Activated T-cell treated with anti-CD3 and anti-CD28 coated beads, Interleukin-2, amount 50 U/mL, for 1 hour (primary cell): ENCODE measurements around the gene PHIP.
"Not testable (repeated sequence)": the region's sequence is repeated elsewhere in the genome, so short reads cannot be mapped to it uniquely, and the experiment has no call there.

Experiments used
- DNase-seq: peaks from one replicate; pipeline ENCODE4 v3.0.0-alpha.2; 2020

Gene PHIP

DNA sequence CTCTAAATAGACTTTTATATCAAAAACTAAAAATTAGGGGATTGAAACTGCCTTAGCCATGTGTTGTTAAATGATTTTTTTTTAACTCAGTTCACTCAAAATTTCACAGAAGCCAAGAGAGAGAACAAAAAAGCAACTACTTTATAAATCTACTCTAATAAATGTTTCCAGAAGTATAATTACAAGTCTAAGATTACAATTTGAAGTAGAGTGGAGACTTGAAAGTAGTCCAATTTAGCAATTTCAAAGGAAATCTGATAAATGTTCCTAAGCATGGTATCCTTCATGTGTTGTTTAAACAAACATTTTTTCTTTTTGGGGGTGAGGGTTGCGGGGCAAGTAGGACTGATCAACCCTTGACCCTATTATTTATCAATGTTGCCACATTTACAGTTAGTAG is 72.6 kb downstream of the PHIP start:
- DNase-seq, result no peak

DNA sequence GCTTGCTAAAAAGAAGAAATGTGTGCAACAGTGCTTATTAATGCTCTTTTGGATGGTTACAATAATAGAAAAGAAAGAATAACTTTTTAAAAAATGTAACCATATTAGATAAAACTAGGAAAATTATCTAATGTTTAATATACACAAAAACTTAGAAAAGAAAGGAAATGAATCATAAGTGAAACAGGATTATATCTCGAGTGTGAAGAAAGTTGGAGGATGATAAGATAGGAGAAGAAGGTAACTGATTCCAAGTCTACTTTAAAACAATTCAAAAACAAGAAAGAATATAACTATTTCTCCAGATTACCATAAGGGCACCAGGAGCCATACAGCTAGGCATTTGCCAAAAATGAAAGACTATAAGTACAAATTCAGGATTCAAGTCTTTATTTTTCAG is 73.0 kb downstream of the PHIP start:
- no peak for DNase-seq

DNA sequence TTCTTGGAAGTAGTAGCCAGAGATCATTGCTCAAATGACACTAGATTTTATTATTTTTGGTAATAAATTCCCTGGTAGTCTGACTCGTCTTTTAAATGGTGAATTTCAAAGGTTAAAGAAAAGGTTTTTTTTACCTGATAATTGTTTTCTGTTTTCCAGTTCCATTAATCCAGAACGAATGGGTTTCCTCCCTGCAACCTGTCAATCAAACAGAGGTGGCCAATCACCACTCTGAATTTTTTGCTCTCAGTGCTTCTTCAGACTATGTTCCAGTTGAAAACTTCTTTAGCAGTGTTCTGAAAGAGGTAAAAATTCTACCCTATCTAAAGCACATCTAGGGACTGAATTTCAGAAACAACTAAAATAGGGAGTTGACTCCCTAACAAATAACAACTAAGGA is 73.8 kb downstream of the PHIP start:
- DNase-seq, result no peak

DNA sequence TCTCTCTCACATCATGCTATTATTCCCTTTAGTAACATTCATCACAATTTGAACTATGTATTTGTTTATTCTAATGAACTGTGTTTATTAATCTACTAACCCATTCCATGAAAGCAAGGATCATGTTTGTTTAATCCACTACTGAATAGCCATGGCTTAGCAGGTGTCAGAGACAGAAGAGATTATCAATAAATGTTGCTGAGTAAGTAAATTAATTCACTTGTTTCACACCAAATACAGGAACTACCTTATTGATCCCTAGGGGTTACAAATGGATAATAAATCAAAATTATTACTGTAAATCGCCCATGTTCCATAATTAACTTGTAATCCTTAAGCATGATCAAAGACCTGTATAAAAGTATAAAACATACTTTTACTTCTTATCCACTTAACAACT is 76.6 kb downstream of the PHIP start:
- no peak for DNase-seq

DNA sequence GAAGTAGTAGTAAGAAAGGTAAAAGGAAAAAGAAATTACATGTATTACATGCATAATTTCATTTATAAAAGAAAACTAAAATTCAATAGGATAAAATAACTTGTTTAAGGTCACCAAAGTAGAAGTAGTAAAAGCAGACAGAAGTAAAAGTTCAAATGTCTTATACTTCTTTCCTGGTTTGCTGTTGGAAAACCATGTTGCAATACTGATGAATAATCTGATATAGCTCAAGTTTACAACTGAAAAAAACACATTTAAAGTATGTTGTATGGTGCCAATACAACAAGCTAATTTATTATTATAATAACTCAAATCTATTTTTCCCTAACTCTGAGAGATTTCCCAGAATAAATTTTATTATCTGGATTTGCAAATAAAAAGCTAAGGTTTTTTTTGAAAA is 78.3 kb downstream of the PHIP start:
- no peak for DNase-seq

DNA sequence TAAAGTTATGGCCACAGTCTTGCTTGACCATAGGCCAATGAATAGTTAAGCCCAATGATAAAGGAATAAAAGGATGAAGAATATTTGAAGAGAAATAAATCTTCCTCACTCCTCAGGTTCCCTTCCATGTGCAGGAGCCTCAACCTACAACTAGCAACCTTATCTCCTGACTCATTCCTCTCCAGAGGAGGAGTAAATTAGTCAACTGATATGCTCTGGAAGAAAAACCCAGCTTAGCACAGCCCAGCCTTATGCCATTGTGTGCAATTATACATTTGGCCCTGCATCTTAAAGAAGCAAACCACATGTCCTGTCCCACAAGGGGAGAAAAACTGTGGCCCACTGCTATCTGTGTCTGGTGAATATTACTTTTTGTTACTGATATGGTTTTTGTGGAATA is 82.1 kb downstream of the PHIP start:
- DNase-seq, result no peak

DNA sequence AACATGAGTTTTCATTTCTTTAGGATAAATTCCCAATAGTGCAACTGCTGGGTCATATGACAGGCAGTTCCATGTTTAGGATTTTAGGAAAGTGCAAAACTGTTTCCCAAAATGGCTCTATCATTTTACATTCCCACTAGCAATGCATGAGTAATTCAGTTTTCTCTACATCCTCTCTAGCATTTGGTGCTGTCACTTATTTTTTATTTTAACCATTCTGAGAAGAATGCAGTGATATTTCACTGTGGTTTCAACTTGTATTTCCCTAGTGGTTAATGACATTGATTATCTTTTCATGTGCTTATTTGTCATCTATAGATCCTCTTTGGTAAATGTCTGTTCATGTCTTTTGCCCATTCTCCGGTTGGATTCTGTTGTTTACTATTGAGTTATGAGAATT is 82.7 kb downstream of the PHIP start:
- DNase-seq, result no peak

DNA sequence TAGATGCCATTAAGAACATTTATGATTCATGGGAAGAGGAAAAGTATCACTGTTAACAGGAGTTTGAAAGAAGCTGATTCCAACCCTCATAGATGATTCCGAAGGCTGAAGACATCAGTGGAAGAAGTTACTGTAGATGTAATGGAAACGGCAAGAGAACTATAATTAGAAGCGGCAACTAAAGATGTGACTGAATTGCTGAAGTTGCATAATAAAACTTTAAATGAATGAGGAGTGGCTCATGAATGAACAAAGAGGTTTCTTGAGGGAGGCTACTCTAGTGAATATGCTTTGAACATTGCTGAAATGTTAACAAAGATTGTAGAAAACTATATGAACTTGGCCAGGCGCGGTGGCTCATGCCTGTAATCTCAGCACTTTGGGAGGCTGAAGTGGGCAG is 84.1 kb downstream of the PHIP start:
- no peak for DNase-seq

DNA sequence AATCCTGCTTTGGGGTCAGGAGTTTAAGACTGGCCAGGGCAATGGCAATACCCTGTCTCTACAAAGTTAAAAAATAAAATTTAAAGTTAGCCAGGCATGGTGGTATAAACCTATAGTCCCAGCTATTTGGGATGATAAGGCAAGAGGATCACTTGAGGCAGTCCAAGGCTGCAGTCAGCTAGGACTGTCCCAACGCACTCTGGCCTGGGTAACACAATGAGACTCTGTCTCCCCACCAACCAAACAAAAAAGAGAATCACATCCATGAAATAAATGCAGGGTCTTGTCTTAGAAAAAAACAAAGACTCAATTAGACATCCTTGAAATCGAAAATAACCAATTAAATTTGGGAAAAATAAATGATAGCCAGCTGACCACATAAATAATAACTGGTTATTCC is 88.9 kb downstream of the PHIP start:
- DNase-seq, result no peak

DNA sequence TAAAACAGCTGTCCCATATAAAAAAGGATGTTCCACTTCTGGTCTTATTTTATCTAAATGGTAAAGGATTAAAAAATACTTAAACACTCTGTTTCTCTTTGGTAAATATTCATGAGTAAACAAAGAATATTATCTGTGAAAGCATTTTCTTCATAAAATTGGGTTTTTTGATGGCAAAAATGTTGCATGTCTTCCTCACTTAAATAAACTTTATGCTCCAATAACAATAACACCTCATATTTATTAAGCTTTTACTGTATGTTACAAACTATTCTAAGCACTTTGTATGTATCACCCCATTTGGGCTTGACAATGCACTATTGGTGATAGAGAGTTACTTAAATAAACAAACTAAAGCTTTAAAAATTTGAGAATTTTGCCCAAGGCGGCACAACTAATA is 91.9 kb downstream of the PHIP start:
- DNase-seq, result no peak

DNA sequence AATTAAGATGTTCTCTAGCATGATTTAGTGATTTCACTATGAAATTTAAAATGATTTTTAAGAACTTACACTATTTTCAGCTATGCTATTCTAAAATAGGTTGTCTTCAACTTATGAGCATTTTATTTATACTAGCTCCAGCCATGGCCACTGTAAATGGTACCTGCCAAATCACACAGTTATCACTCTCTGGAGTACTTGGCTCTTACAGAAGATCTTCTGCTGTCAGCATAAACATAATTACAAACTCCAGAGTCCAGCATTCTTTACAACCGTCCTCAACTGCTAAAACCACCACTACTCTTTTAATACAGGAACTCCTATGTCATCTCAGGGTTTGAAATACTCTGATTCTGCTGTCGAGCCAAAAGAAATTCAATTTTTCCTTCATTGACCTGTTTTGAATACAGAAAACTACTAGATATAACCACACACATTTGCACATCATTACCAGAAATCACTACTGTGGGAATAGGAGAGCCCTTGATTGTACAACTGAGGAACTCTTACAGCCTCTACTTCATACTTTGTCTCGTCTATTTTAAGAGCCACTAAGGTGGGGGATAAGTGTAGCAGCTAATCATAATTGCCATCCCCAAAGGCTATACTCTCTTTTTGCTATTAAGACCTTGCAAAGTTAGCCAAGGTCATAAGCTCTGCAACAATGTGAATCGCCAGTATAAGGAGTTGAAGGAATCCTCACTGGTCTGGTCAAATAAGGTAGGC is 93.7 kb downstream of the PHIP start:
- no peak for DNase-seq

DNA sequence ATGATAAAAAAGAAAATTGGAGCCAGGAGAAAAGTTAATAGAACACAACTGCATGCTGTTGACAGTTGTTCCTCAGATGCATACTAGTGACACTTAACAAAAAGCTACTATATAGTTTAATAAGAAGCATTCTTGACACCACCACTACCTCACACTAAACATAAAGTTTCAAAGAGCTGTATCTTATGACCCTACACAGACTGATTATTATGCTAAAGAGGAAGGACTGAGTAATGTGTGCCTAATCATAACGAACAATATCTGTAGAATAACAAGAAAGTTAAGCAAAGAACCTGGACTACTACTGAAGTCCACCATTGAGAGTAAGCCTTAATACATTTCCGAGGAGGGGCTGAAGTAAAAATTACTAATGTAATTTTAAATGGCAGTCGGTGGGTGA is 110.9 kb downstream of the PHIP start:
- DNase-seq, result no peak

DNA sequence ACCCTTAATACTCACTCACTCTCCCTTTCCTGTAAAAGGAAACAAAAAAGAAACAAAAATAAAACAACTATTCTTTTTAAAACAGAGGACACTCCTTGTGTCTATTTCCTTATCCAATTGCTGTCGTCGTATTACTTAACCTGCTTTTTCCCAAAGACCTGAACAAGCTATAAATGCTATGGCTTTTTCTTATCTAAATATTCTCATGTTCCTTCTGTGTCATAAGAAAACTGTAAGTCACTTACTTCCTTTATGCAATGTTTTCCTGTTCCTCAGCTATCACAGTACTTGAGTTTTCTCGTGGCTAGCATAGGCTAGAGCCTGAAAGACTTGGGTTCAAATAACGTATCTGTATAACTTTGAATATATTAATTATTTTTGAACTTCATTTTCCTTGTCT is 111.5 kb downstream of the PHIP start:
- no peak for DNase-seq

DNA sequence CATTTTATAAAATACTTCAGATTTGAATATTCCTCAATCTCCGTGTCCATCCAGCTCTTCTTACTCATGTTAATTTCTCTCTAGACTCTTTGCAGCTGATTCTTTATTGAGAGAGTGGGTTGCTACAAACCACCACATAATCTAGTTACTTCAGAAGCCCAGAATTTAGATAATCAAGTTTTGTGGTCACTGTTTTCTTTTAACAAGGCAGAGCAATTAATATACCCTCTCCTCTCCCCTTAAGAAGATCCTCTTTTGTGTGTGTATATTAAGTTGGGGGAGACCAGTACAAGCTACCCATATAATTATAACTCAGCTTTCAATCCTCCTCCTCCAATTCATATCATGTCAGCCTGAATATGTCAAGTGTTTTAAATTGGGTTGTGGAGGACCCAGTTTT is 115.6 kb downstream of the PHIP start:
- DNase-seq, result no peak

DNA sequence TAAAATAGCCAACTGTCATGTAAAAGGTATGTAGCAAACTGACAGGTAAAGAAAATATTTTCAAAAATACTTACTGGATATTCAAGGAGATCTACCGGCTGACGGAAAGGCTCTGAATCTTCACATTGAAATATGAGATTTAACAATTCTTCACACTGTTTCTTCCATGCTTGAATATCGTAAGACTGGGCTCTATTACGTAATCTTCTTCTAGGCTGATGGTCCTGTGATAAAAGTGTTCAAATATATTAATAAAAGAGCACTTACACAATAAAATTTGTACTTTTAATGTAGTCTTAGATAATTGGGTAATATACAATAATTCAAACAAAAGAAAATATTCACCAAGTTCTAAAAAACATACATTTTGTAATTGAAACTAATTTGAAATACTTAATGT is 123.3 kb downstream of the PHIP start:
- DNase-seq, result no peak

DNA sequence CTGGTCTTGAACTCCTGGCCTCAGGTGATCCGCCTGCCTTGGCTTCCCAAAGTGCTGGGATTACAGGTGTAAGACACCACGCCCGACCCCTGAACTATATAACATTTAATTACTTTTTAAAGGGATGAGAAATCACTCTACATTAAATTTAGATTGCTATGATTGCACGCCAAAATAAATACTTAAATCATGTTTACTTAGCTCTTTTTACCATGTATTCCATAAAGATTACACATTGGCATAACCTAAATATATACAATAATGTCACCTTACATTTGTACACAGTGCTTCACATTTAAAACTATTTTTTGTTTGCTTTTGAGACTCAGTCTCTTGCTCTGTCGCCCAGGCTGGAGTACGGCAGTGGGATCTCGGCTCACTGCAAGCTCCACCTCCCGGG is 124.3 kb downstream of the PHIP start:
- DNase-seq, result no peak

DNA sequence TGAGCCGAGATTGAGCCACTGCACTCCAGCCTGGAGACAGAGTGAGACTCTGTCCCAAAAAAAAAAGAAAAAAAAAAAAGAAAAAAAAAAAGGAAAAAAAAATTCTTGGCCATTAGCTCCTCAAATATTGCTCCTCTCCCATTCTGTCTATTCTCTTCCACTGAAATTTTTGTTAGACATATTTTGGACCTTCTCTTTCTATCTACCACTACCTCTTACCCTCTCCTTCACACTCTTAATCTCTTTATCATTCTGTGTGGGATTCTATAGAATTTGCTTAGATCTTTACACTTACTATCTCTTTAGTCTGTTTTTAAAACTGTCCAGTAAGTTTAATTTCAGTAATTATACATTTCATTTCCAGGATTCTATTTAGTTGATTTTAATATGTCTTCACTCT is 125.7 kb downstream of the PHIP start:
- DNase-seq, result no peak

DNA sequence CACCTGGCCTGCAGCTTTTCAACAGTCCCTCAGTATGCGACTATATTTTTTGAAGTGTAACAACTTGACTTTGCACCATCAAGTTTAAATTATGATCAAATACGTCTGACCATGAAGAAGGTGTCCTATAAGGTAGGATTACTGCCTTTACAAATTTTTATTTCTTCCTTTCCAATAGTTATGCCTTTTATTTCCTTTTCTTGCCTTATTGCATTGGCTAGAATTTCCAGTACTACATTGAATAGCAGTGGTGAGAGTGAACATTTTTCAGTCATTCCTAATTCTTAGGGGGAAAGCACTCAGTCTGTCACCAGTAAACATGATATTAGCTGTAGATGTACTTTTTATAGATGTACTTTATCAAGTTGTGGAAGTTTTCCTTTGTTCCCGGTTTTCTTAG is 129.3 kb downstream of the PHIP start:
- no peak for DNase-seq

DNA sequence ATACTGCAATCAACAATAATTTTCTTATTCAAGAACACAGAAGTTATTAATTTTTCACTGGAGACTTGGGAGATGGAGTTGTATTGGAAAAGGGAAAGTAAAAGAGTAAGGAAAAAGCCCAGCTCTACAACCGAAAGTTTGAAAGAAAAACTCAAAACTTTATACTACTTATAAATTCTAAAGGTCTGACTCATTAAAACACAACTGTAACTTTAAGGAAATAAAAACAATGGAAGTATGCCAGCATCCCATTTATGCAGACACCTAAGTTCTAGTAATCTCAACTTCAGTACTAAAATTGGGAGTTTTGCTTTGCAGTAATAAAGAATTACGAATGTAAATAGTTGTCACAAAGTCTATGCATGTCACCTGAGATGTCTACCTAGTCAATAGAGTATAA is 130.1 kb downstream of the PHIP start:
- DNase-seq, result no peak

DNA sequence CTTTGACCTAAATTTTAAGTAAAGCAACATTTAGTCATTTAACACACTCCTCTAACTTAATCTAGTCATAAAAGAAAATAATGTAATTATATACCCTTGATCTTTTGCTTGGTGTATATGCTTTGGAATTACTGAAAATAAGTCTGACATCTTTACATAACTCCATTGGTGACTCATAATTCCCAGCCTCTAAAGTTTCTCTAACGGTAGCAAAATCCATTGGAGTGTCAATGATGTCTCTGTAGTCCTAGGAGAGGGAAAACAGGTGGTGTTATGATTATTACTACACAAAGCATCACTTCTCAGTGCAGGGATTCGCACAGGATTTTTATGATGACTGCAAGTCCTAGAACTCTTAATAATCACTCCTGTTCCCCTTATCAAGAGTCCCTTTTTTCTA is 130.5 kb downstream of the PHIP start:
- no peak for DNase-seq

DNA sequence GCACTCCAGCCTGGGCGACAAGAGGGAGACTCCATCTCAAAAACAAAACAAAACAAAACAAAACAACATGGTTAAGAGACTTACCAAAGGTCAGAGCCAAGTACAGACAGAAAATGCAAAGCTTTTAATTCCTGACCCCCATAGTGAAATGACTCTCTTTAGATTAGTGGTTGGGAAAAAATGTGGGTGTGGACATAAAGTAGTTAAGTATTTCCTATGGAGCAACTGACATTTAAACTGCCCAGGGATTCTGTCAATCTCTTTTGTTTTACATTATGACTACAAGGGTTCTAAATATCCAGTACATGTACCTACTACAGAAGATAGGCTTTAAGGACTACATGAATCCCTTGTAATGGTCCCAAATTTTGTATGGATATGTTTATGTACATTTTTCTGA is 135.6 kb downstream of the PHIP start:
- no peak for DNase-seq

DNA sequence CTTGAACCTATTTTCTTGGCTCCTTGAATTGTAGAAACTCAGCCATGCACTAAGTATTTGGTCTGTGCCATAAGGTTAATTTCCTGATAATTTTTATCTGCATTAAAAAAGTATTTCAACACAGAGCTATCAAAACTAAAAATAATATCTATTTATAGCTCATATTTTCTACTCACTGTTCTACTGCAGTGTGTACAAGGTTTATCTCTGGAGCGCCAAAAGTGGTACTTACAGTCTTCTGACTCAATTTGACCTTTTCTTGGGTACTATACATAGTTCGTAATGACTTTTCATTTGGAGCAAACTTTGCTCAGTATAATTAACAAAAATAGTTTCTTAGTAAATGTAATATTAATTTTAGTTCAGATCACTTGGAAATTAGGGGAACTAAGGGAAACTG is 141.5 kb downstream of the PHIP start:
- no peak for DNase-seq

DNA sequence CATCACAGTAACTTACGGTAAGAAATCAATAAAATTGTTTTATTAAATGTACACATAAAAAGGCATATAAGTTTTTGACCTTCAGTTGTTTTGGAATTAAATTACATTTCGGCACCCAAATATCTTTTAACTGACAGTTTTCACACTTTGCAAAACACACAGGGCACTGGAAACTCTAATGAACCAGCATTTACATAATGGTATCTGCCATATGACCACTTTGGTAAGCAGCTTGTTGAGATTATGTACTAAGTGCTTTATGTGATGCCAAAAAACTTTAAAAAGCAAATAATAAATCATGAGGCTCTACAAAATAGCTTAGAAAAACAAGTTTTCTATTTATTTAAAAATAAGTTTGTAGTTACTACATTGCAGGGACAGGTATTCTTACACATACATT is 142.5 kb downstream of the PHIP start:
- DNase-seq, result no peak

DNA sequence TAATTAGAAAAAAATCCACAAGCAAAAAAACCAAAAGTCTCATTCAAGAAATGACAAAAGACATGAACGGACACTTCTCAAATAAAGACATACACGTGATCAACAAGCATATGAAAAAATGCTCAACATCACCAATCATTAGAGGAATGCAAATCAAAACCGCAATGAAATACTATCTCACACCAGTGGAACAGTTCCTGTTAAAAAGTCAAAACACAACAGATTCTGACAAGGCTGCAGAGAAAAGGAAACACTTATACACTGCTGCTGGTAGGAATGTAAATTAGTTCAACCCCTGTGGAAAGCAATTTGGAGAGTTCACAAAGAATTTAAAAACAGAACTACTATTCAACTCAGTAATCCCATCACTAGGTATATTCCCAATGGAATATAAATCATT is 152.7 kb downstream of the PHIP start:
- no peak for DNase-seq

DNA sequence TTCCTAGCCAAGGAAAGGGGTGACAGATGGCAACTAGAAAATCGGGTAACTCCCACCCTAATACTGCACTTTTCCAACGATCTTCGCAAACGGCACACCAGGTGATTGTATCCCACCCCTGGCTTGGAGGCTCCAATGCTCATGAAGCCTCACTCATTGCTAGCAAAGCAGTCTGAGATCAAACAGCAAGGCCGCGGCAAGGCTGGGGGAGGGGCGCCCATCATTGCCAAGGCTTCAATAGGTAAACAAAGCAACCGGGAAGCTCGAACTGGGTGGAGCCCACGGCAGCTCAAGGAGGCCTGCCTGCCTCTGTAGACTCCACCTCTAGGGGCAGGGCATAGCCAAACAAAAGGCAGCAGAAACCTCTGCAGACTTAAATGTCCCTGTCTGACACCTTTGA is 156.9 kb downstream of the PHIP start:
- not testable (repeated sequence) for DNase-seq

DNA sequence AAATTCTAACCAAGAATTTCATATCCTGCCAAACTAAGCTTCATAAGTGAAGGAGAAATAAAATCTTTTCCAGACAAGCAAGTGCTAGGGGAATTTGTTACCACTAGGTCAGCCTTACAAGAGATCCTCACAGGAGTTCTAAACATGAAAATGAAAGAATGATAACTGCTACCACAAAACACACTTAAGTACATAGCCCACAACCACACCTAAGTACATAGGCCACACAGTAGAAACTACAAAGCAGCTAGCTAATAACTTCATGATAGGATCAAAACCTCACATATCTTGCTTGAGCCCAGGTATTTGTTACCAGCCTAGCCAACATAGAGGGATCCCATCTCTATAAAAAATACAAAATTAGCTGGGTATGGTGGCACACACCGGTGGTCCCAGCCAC is 160.3 kb downstream of the PHIP start:
- no peak for DNase-seq
